CD4-positive, alpha-beta T cell treated with Interleukin-12 subunit alpha and Interleukin-12 subunit beta, for 1 hour (primary cell): ENCODE measurements around the gene SLC25A14.

Experiments
- DNase-seq: peaks from one replicate; pipeline ENCODE4 v3.0.0-alpha.2; 2020

Gene SLC25A14

DNA sequence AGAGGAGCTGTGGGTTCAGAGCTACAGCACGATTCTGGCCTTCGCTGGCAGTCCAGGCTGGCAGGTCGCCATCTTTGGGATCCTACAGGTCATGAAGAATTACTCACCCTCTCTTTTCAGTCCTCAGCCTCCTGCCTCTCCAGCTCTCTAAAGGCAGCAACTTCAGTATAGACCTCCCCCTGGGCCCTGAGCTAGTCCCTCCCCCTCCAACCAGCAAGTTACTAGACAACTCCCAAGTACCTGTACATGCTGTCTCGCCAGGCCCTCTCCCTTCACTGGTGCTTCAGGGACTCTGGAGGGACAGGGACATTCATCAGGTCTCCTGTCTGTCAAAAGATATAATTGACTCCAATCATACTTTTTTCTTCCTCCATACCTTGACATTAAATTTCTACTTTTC is 45.8 kb downstream of the SLC25A14 start, which contains the start of gene GPR119:
Gene GPR119 (minus strand): TSS at position 155 of the 400 bp plus-strand sequence. CDS start 227 bp downstream, outside the sequence.
- no peak for DNase-seq

DNA sequence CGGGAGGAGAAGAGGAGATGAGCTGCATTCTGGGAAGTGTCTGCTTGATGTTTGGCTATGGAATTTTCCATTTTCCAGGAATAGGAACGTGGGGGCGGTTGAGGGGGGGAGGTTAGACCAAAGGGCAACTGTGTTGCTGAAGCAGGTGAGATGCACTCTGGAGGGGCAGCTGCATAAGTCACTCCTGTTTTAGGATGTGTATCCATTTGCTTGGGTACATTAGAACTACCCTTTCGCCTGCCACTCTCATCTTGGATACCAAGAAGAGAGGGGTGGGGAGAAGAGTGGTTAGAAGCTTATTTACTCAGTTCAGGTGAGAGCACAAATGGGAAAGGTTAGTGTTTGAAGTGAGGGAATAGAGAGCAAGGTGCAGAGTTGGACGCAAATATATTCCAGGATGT is 46.7 kb downstream of the SLC25A14 start:
- DNase-seq: no peak

GRCh38 chrX:130393451-130394074 is 53.8 kb downstream of the SLC25A14 start:
- DNase-seq: peak; percentile 1

DNA sequence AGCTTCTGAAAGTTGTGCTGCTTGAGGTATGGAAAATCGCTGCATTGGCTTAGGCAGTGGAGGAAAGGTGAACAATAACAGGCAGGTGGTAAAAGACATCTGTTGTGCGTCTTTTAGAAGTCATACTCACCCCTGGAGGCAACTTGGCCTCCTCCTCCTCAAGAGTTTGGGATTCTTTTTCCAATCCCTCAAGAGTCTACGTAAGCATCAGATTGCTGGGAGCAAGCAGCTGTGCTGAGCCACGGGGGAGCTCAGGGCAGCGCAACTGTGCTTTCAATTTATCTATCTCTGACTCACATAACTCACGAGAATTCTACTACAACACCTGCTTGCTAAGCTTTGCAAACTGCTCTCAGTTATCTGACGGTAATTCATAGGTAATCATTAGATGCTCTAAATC is 55.6 kb downstream of the SLC25A14 start:
- DNase-seq: no peak

DNA sequence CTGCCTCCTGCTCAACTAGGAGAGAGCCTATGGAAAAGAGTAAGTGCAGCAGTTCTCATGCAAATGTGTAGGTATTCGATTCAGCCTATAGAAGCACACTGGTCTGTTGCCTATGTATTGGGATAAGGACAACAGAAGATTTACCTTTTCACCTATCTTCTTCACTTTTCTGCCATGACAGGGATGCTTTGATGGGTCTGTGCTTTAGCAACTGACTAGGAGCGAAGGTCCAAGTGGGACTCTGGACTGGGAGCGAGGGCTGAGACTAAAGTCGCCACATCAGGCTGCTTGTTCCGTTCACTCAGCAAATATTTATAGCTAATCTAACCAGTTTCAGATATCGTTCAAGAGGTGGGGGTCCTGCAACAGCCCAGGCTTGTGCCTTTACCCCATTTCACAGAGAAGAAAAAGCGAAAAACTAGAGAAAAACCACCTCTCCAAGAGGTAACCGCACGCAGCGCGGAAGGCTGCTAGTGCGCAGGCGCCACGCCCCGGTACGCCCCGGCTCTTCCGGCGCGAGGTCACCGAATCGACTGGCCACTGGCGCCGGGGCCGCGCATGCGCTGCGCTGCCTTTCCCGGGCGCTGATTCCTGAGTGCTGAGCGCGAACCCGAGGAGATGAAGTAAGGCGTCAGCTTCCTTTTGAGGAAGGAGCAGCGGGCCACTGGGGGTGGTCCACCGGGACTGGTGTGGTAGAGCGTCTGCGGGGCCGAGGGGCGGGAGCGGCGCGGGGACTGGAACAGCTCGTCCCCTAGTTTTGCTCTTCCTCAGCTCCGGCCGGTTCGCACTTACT is 61.9 kb downstream of the SLC25A14 start, which contains the start of gene RBMX2:
Gene RBMX2 (plus strand): TSS at position 573 of the 793 bp plus-strand sequence. CDS start 46 bp downstream, at position 619.
- DNase-seq: peak; percentile 79

DNA sequence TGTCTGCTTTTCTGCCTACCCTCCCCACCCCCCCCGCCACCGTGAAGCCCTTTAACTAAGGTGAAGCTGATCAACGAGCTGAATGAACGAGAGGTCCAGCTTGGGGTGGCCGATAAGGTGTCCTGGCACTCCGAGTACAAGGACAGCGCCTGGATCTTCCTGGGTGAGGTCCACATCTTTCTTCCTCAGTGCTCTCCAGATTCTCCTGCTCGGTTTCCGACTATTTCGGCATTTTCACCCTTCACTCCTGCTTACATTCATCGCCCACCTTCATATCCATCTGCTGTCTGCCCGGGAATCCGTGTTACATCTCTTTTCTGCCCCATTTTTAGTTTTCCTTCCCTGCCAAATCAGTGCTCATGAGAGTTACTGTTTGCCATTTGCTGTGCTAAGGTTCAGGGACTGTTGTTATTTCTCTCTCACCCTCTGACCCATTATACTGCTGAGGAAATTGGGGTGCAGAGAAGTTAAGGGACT is 62.5 kb downstream of the SLC25A14 start:
- DNase-seq: no peak

DNA sequence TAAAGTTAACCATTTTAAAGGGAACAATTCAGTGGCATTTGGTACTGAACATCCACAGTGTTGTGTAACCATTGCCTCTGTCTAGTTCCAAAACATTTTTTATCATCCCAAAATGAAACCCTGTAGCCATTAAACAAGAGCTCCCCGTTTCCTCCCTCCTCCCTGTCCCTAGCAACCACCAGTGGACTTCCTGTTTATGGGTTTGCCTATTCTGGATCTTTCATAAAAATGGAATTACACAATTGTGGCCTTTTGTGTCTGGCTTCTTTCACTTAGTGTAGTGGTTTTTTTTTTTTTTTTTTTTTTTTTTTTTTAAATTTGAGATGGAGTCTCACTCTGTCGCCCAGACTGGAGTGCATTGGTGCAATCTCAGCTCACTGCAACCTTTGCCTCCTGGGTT is 73.7 kb downstream of the SLC25A14 start:
- DNase-seq: no peak

DNA sequence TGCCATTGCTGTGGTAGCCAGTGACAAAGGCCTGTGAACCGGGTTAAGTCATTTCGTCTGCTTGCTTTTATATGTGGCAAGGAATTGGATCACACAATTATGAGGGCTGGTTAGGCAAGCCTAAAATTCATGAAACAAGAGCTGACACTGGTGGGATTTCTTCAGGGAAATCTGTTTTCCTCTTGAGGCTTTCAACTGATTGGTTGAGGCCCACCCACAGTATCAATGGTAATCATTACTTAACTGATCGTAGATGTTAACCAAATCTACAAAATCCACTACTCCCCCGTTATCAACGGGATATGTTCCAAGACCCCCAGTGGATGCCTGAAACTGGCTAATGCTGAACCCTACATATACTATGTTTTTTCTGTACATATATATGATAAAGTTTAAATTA is 75.1 kb downstream of the SLC25A14 start:
- DNase-seq: no peak

DNA sequence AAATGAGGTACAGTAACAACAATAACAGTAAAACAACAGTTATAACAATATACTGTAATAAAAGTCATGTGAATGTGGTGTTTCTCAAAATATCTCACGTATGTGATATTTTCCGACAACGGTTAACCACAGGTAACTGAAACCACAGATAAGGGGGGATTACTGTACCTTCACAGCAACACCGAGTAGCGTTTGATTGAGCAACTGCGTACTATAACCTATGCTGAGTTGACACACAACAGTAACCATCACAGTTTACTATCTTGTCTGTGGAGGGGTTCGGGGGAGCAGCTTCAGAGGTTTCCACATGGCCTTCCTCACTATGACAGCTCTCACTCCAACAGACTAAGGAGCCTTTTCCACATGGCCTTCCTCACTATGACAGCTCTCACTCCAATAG is 75.5 kb downstream of the SLC25A14 start:
- DNase-seq: peak; percentile 5

DNA sequence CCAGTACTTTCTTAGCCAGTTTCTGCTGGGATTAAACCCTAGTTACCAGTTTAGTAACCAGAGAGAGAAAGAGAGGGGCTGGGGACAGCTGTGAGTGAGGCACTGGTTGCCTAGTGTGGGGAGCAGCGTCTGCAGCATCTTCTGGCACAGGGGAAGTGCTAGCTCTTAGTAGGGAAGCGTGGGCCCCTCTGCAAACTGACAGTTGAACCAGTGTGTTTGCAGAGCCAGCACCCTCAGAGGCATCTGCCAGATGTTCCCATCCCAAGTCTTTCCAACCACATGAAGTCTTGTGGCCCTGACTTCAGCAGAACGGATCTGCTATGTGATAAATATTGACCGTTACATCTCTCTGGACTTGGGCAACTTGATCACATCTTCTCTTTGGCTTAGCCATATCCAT is 77.1 kb downstream of the SLC25A14 start:
- no peak for DNase-seq

GRCh38 chrX:130418066-130418465 is 78.3 kb downstream of the SLC25A14 start:
- no peak for DNase-seq

DNA sequence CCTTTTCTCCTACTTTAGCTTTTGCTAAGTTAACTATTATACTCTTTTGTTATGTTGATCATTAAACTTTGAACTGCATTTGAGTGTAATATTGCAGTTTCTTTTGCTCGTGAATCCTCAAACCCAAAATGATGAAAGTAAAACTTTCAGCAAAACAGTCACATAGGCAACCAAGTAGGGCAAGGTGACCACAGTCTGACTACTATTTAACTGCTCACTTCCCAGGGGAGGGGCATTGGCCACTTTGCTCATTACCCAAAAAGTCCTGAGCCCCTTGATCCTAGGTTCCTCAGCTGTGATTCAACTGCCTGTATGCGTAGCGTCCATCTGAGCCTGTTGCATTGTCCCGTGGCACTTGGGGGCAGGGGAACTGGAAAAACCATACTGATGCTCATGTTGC is 79.0 kb downstream of the SLC25A14 start:
- no peak for DNase-seq

GRCh38 chrX:130419263-130419662 is 79.5 kb downstream of the SLC25A14 start:
- no peak for DNase-seq
